Endothelial cell of umbilical vein (primary cell): ENCODE results near the gene SNCA. TPM values are rescaled to one million over a fixed set of nuclear protein-coding genes. Genes with fewer than 3 reads are reported as not detected.

Source experiments
- BruUV-seq: library from RNA; stranded (reverse); fragments of 400-500 nt; replicated peaks from 2 replicates; lab custom pipeline; 2021; lab: Mats Ljungman, UMichigan
- CTCF ChIA-PET: fragments of 300-600, 350-600 bp; sonication (Branson Sonifier 250); formaldehyde crosslinking; loops from one replicate; lab custom pipeline; 2021; ENCODE audit warnings: antibody characterized with exemption, inconsistent platforms; lab: Charles Lee
- POLR2A ChIA-PET: fragments of 300-600, 350-600 bp; sonication (Branson Sonifier 250); formaldehyde crosslinking; loops from one replicate; lab custom pipeline; 2021; ENCODE audit warnings: antibody characterized with exemption, inconsistent platforms; lab: Charles Lee
- DNase-seq: peaks from one replicate; pipeline ENCODE4 v3.0.0-alpha.2; 2011; ENCODE audit warnings: low read depth, low spot score
- FAIRE-seq: peaks from 2 replicates; lab custom pipeline; 2011; peaks lifted over from hg19 to GRCh38; lab: Jason Lieb, UNC
- H2AFZ ChIP-seq: 2 replicates; pipeline ENCODE4 v1.6.0; 2012; ENCODE audit warnings: low read depth, low read length, control low read depth, inconsistent platforms
- H3K27ac ChIP-seq: 2 replicates; pipeline ENCODE4 v1.5.1; 2011; ENCODE audit warnings: low read depth, mild to moderate bottlenecking, control low read depth, low read length, moderate library complexity; ENCODE audit not compliant: insufficient read depth
- H3K27me3 ChIP-seq, 2 experiments: 2 replicates each; pipeline versions ENCODE4 v1.6.0 to v1.6.1; 2011; ENCODE audit warnings: low read length in 2 of 2, mixed read lengths in 1 of 2; ENCODE audit not compliant: control insufficient read depth in 2 of 2, insufficient read depth in 2 of 2
- H3K36me3 ChIP-seq, 2 experiments: 2 replicates in 1 of 2; 3 replicates in 1 of 2; pipeline ENCODE4 v1.5.1; 2011; ENCODE audit warnings: low read length in 2 of 2, mild to moderate bottlenecking in 1 of 2, moderate library complexity in 1 of 2; ENCODE audit not compliant: control insufficient read depth in 2 of 2, insufficient read depth in 2 of 2; ENCODE audit errors: extremely low read depth in 1 of 2
- H3K4me1 ChIP-seq: 3 replicates; pipeline ENCODE4 v1.5.1; 2011; ENCODE audit warnings: mild to moderate bottlenecking, low read length; ENCODE audit not compliant: control insufficient read depth, insufficient read depth; ENCODE audit errors: extremely low read depth
- H3K4me2 ChIP-seq: 2 replicates; pipeline ENCODE4 v1.6.1; 2011; ENCODE audit warnings: low read length, control low read depth, mixed read lengths; ENCODE audit not compliant: insufficient read depth
- H3K4me3 ChIP-seq, 3 experiments: fragments of 200-600 bp in 1 of 3; sonication (generic), shearing (Covaris generic) in 1 of 3; replicated peaks in 1 of 3; 2 replicates each; pipeline ENCODE4 v1.5.1; 2011 to 2016; ENCODE audit warnings: control low read depth in 3 of 3, low read length in 3 of 3, mild to moderate bottlenecking in 2 of 3, inconsistent platforms in 1 of 3, low read depth in 1 of 3, moderate library complexity in 1 of 3; ENCODE audit not compliant: insufficient read depth in 1 of 3
- H3K79me2 ChIP-seq: 2 replicates; pipeline ENCODE4 v1.6.0; 2012; ENCODE audit warnings: low read length, inconsistent platforms; ENCODE audit not compliant: control insufficient read depth, insufficient read depth
- H3K9ac ChIP-seq: replicated peaks from 2 replicates; pipeline ENCODE3; 2011; ENCODE audit warnings: low read length, control low read depth; ENCODE audit not compliant: insufficient read depth; ENCODE audit errors: extremely low read depth
- H3K9me1 ChIP-seq: replicated peaks from 3 replicates; pipeline ENCODE4 v1.6.0; 2011; ENCODE audit warnings: mild to moderate bottlenecking, low read length; ENCODE audit not compliant: control insufficient read depth, insufficient read depth; ENCODE audit errors: extremely low read depth
- H3K9me3 ChIP-seq: replicated peaks from 2 replicates; pipeline ENCODE4 v1.5.1; 2012; ENCODE audit warnings: low read length, inconsistent platforms; ENCODE audit not compliant: control insufficient read depth, insufficient read depth
- H4K20me1 ChIP-seq: replicated peaks from 2 replicates; pipeline ENCODE3; 2011; ENCODE audit warnings: mild to moderate bottlenecking, low read length; ENCODE audit not compliant: control insufficient read depth, insufficient read depth; ENCODE audit errors: extremely low read depth
- EZH2 ChIP-seq: IDR thresholded peaks from 2 replicates; pipeline ENCODE4 v1.6.1; 2012; ENCODE audit warnings: borderline replicate concordance, low read depth, mild to moderate bottlenecking, moderate library complexity, low read length, inconsistent platforms; ENCODE audit not compliant: severe bottlenecking
- GATA2 ChIP-seq: IDR thresholded peaks from 2 replicates; pipeline ENCODE4 v1.7.0; 2011; ENCODE audit warnings: low read depth, mild to moderate bottlenecking, moderate library complexity, mixed read lengths, low read length; ENCODE audit not compliant: insufficient read length, insufficient read depth
- JUN ChIP-seq: IDR thresholded peaks from 2 replicates; pipeline ENCODE4 v1.6.1; 2011; ENCODE audit warnings: borderline replicate concordance, low read depth; ENCODE audit not compliant: insufficient read length, insufficient read depth
- POLR2A ChIP-seq: IDR thresholded peaks from 2 replicates; pipeline ENCODE4 v1.6.1; 2012; ENCODE audit warnings: low read depth, mild to moderate bottlenecking, control low read depth, low read length
- POLR2AphosphoS5 ChIP-seq: IDR thresholded peaks from 2 replicates; pipeline ENCODE4 v1.6.1; 2012; ENCODE audit warnings: low read depth, mild to moderate bottlenecking, control low read depth, low read length, moderate library complexity; ENCODE audit not compliant: insufficient read depth
- dilution Hi-C: fragments of 300-500 bp; cut with MboI; formaldehyde crosslinking; loops from one replicate; pipeline ENCODE4 v1.15.0; 2019; ENCODE audit warnings: low sequenced_read_pairs; ENCODE audit not compliant: extremely low pct_ligation_motif_present
- intact Hi-C: fragments of 100-400 bp; cut with micrococcal nuclease; formaldehyde crosslinking; loops from one replicate; pipeline ENCODE4 v1.10.0; 2022
- polyA plus RNA-seq, 4 experiments: library from polyadenylated mRNA; depleted of rRNA in 3 of 4; stranded (reverse) in 3 of 4; unstranded in 1 of 4; fragments of >200 nt; gene quantifications; 2 replicates each; pipeline versions ENCODE4 v1.2.1 to v1.2.3, GENCODE V29; 2011 to 2012; ENCODE audit warnings: missing spikeins in 1 of 4
- total RNA-seq: library from RNA; stranded (reverse); gene quantifications from 2 replicates; pipeline ENCODE4 v1.2.3, GENCODE V29; 2021
- TF ChIP-seq, protein P1 (sequence below), 2 donors: IDR thresholded peaks; 1 replicate in 1 of 2; 2 replicates in 1 of 2; pipeline ENCODE4 v1.5.1; 2011; ENCODE audit warnings: low read length in 2 of 2, mild to moderate bottlenecking in 2 of 2, moderate library complexity in 2 of 2, control low read depth in 1 of 2, inconsistent platforms in 1 of 2, low read depth in 1 of 2; ENCODE audit not compliant: insufficient read depth in 1 of 2; ENCODE audit errors: extremely low read depth in 1 of 2

The SNCA gene
- total and polyA plus RNA-seq, 2 donors (not counting 3 experiments of a cell fraction or from before 2014, with no cell fraction given), result 76.8 to 116 TPM

DNA sequence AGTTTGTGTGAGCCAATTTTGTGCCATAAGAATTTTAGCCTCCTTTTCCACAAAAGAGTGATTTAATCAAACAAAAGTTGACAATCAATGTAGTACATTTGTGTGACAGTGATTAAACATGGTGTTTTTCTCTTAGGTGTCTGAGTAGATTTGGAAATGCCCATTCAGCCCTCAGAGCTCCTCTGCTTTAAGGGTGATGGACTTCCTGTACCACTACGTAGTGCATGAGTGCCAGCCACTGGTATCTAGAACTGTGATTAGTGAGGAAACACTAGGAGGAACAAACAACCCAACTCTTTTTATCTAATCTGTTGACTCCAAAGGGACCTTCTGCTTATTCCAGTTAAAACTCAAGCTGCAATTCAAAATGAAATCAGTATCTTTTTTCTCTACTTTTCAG, 151.7 kb downstream of the SNCA start:
- Histone ChIP-seq H3K4me1 (no peaks in the 10 kb centered on the region), H3K9ac (no peak overlapping the region), H3K79me2 (no peaks in the 10 kb centered on the region), H3K9me3 (no peaks in the 10 kb centered on the region), H3K27me3 (no peaks in the 10 kb centered on the region), H3K4me2 (no peak overlapping the region), H3K9me1 (no peaks in the 10 kb centered on the region), H3K27ac (no peak overlapping the region), H3K4me3 (no peak overlapping the region), H2AFZ (no peak overlapping the region), H4K20me1 (no peaks in the 10 kb centered on the region), H3K36me3 (no peaks in the 10 kb centered on the region)
- POLR2A ChIA-PET, result no interaction called here
- DNase-seq (no peak), FAIRE-seq (no peak)
- intact Hi-C loops, result no loop called here
- CTCF ChIA-PET, result interaction anchor here (0.8 kb wide), 1 partner anchor 23 kb away, joined by 3 read pairs; no protein-coding TSS in a partner anchor
- TF ChIP-seq, protein P1, sequence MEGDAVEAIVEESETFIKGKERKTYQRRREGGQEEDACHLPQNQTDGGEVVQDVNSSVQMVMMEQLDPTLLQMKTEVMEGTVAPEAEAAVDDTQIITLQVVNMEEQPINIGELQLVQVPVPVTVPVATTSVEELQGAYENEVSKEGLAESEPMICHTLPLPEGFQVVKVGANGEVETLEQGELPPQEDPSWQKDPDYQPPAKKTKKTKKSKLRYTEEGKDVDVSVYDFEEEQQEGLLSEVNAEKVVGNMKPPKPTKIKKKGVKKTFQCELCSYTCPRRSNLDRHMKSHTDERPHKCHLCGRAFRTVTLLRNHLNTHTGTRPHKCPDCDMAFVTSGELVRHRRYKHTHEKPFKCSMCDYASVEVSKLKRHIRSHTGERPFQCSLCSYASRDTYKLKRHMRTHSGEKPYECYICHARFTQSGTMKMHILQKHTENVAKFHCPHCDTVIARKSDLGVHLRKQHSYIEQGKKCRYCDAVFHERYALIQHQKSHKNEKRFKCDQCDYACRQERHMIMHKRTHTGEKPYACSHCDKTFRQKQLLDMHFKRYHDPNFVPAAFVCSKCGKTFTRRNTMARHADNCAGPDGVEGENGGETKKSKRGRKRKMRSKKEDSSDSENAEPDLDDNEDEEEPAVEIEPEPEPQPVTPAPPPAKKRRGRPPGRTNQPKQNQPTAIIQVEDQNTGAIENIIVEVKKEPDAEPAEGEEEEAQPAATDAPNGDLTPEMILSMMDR (IDR thresholded peaks at IDR 0.05; ENCODE audit: extremely low read depth in 1 of 2, insufficient read depth in 1 of 2, low read depth in 1 of 2, low read length in 2 of 2), result no peak
- no peak for TF ChIP-seq JUN
- TF ChIP-seq EZH2, result no peak
- no peak for TF ChIP-seq GATA2
- dilution Hi-C loops, result no loop called here
- BruUV-seq, result no TSS peak

DNA sequence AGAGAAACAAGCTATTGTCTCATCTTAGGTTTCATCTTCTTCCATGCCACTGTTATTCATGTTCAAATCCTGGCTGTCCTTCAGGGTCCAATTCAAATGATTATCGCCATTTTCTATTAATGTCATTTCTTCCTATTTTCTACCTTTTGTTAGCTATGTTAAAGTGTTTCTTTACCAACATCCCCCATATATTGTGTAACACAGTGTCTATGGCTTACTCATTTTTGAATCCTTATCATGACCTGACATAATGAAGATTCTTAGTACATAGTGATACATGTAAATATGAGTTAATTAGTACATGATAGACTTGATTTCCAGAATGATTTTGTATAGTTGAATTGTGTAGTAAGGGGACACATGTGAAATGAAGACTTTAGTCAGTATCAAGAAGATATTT, 152.4 kb downstream of the SNCA start:
- Histone ChIP-seq H2AFZ (no peak overlapping the region), H3K4me3 (no peak overlapping the region), H3K79me2 (no peaks in the 10 kb centered on the region), H3K9ac (no peak overlapping the region), H3K9me1 (no peaks in the 10 kb centered on the region), H4K20me1 (no peaks in the 10 kb centered on the region), H3K4me1 (no peaks in the 10 kb centered on the region), H3K27me3 (no peaks in the 10 kb centered on the region), H3K36me3 (no peaks in the 10 kb centered on the region), H3K9me3 (no peaks in the 10 kb centered on the region), H3K4me2 (no peak overlapping the region), H3K27ac (no peak overlapping the region)
- TF ChIP-seq POLR2AphosphoS5 (no peak), GATA2 (no peak), POLR2A (no peak), EZH2 (no peak), JUN (no peak)
- TF ChIP-seq, protein P1 (IDR thresholded peaks at IDR 0.05; ENCODE audit: extremely low read depth in 1 of 2, insufficient read depth in 1 of 2, low read depth in 1 of 2, low read length in 2 of 2), result no peak
- intact Hi-C loops (no loop called here), dilution Hi-C loops (no loop called here)
- ChIA-PET CTCF (no interaction called here), POLR2A (no interaction called here)
- DNase-seq (no peak), FAIRE-seq (no peak)
- BruUV-seq, result no TSS peak
